ENCODE measurements around the gene RFFL. TPM values are rescaled to one million over a fixed set of nuclear protein-coding genes. Genes with fewer than 3 reads are reported as not detected.

The RFFL gene
- polyA plus RNA-seq, 2 of the 4 experiments (the other 2 are of a cell fraction): 22.7 to 35.5 TPM

GRCh38 chr17:35079547-35080423 lies 16.3 kb upstream of the RFFL start (continued):
- no peak for TF ChIP-seq RAD21 (conservative IDR thresholded peaks at IDR 0.05 in 1 of 2, IDR thresholded peaks at IDR 0.05 in 1 of 2)
- TF ChIP-seq MAZ (IDR thresholded peaks at IDR 0.05; ENCODE audit: borderline replicate concordance, low read depth, low read length): no peak
- no peak for TF ChIP-seq RARB (CRISPR knock-in tag; IDR thresholded peaks at IDR 0.05)
- no peak for TF ChIP-seq CHD4 (IDR thresholded peaks at IDR 0.05; ENCODE audit: borderline replicate concordance)
- no peak for TF ChIP-seq TFCP2L1 (CRISPR knock-in tag; IDR thresholded peaks at IDR 0.05)
- TF ChIP-seq JUNB (IDR thresholded peaks at IDR 0.05): peak; percentile 67
- TF ChIP-seq MYC (IDR thresholded peaks at IDR 0.05; ENCODE audit: borderline replicate concordance, low read length): no peak
- TF ChIP-seq ELK1 (IDR thresholded peaks at IDR 0.05; ENCODE audit: low read depth, low read length): no peak
- TF ChIP-seq MAX (IDR thresholded peaks at IDR 0.05): peak; percentile 52
- no peak for TF ChIP-seq POLR2A (IDR thresholded peaks at IDR 0.05; ENCODE audit: low read length)
- no peak for TF ChIP-seq KDM5A (IDR thresholded peaks at IDR 0.05)
- no peak for TF ChIP-seq ZFP36 (IDR thresholded peaks at IDR 0.05; ENCODE audit: borderline replicate concordance, partially characterized antibody)
- no peak for TF ChIP-seq HEYL (CRISPR knock-in tag; IDR thresholded peaks at IDR 0.05)
- no peak for TF ChIP-seq REST (IDR thresholded peaks at IDR 0.05)
- no peak for TF ChIP-seq ATOH8 (CRISPR knock-in tag; IDR thresholded peaks at IDR 0.05; ENCODE audit: low read depth)
- no peak for TF ChIP-seq MAFK (IDR thresholded peaks at IDR 0.05; ENCODE audit: partially characterized antibody)
- no peak for TF ChIP-seq CBX2 (IDR thresholded peaks at IDR 0.05; ENCODE audit: borderline replicate concordance, low read depth)
- peak in 1 of 2 experiments; percentile 57; a peak in 1 of 5 replicates for TF ChIP-seq EP300 (IDR thresholded peaks at IDR 0.05)
- TF ChIP-seq CHD2 (IDR thresholded peaks at IDR 0.05; ENCODE audit: low read length, partially characterized antibody): no peak

GRCh38 chr17:35076874-35077273 lies 13.4 kb upstream of the RFFL start:
- CTCF ChIA-PET: interaction anchor here (0.7 to 1.8 kb wide), 5 partner anchors 11 to 48 kb away, joined by 3 to 11 read pairs (median 3); no protein-coding TSS in a partner anchor
- Histone ChIP-seq H3K4me2 (no peak overlapping the region), H3K27ac (peak overlapping the region; percentile 9 to 52; a peak in 2 of 6 replicates), H3K9me3 (no peaks in the 10 kb centered on the region), H3K4me3 (no peak overlapping the region), H3K4me1 (peaks cover 83% of the 10 kb centered on the region)
- POLR2A ChIA-PET: no interaction called here
- 91% methylated on average over 1 of the region's 1 CpG for WGBS (ENCODE audit: missing lambda C conversion rate)
- DNase-seq (ENCODE audit: low read depth in 1 of 2, low spot score in 1 of 2) (no peak), ATAC-seq (no peak), FAIRE-seq (no peak)
- TF ChIP-seq TP53 (CRISPR knock-in tag; IDR thresholded peaks at IDR 0.05) (no peak), EHF (CRISPR knock-in tag; IDR thresholded peaks at IDR 0.05) (no peak)
